Activated CD4-positive, alpha-beta T cell treated with anti-CD3 and anti-CD28 coated beads, Interleukin-2, Interleukin-4, amounts not matched to agents 100 ng/mL and 50 ng/mL, durations not matched to agents 16 hours and 8 hours (primary cell): Measurements from ENCODE around the gene C2orf66.

ENCODE experiments used
- DNase-seq: peaks from one replicate; pipeline ENCODE4 v3.0.0-alpha.2; 2020; ENCODE audit warnings: low spot score

Gene C2orf66

DNA sequence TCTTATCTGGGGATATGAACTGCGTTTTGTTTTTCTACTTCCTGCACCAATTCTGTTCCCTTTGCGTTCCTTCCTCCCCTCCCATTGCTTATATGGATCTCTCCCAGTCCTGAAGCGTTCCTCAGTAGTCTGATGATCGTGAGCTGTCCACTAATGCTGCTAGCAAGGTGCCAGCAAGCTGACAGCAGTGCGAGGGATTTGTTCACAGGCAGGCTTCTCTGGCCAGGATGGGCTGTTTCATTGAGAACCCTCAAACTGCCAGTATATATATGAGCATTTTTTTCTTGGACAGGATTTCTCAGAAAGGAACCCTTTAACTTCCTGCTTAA, 49.8 kb downstream of the C2orf66 start:
- no peak for DNase-seq

- no peak for DNase-seq
These were observed 50.4 kb downstream of the C2orf66 start for GRCh38 chr2:196758474-196759377.
